IMR-90 (cell line): ENCODE data around the gene DCDC1.

Experiments
- BHLHE40 ChIP-seq: fragments of 150-350 bp; IDR thresholded peaks from 2 replicates; pipeline ENCODE4 v1.6.1; 2016; ENCODE audit warnings: mild to moderate bottlenecking, low read depth, low read length
- CHD1 ChIP-seq: IDR thresholded peaks from 2 replicates; pipeline ENCODE4 v1.6.1; 2012; ENCODE audit warnings: low read depth, low read length, improper control_type of control experiment
- FOS ChIP-seq: fragments of 150-350 bp; IDR thresholded peaks from 2 replicates; pipeline ENCODE4 v1.6.1; 2016; ENCODE audit warnings: low read depth, low read length
- MAFK ChIP-seq: IDR thresholded peaks from 2 replicates; pipeline ENCODE4 v1.6.1; 2012; ENCODE audit warnings: low read depth, low read length, improper control_type of control experiment
- MAZ ChIP-seq: IDR thresholded peaks from 2 replicates; pipeline ENCODE4 v1.6.1; 2012; ENCODE audit warnings: low read depth, mild to moderate bottlenecking, low read length, improper control_type of control experiment, moderate library complexity, borderline replicate concordance
- MXI1 ChIP-seq: IDR thresholded peaks from 2 replicates; pipeline ENCODE4 v1.6.1; 2012; ENCODE audit warnings: low read depth, mild to moderate bottlenecking, low read length, moderate library complexity, borderline replicate concordance
- POLR2A ChIP-seq: IDR thresholded peaks from 2 replicates; pipeline ENCODE4 v1.6.1; 2012; ENCODE audit warnings: mild to moderate bottlenecking, low read depth, low read length
- RAD21 ChIP-seq: IDR thresholded peaks from 2 replicates; pipeline ENCODE4 v1.6.1; 2012; ENCODE audit warnings: low read length, improper control_type of control experiment
- RCOR1 ChIP-seq: IDR thresholded peaks from 2 replicates; pipeline ENCODE4 v1.6.1; 2012; ENCODE audit warnings: mild to moderate bottlenecking, low read length, improper control_type of control experiment; ENCODE audit not compliant: insufficient replicate concordance
- RFX5 ChIP-seq: IDR thresholded peaks from 2 replicates; pipeline ENCODE4 v1.8.0; 2012; ENCODE audit warnings: low read depth, mild to moderate bottlenecking, low read length, moderate library complexity
- TF ChIP-seq, protein P1 (sequence below): conservative IDR thresholded peaks from 2 replicates; pipeline ENCODE4 v1.5.1; 2012; ENCODE audit warnings: mild to moderate bottlenecking, low read depth, low read length, improper control_type of control experiment
- TF ChIP-seq, protein P2 (sequence below): fragments of 150-350 bp; IDR thresholded peaks from 2 replicates; pipeline ENCODE4 v1.6.1; 2016; ENCODE audit warnings: low read depth, mild to moderate bottlenecking, low read length, moderate library complexity, borderline replicate concordance
- TF ChIP-seq, protein P3 (sequence below): fragments of 150-350 bp; IDR thresholded peaks from 2 replicates; pipeline ENCODE4 v1.6.1; 2017; ENCODE audit warnings: mild to moderate bottlenecking, antibody characterized with exemption, low read length, low read depth

DNA sequence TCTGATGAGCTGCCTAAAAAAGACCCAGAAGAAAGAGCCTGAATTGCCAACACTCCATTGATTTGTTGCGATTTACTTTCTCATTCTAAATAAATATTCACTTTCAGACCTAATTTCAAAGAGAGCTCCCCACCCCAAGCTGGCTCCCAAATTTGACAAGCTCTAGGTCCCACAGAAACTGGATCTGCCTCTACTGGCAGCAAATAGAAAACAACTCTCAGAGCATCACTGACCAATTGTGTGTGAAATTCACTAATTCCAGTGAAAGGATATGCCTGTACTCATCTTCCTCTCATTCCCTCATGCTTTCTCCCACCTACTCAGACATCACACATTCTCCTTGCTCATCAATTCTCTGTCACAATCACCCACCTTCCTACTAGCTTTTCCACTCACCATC, 249.1 kb downstream of the DCDC1 start:
- TF ChIP-seq RCOR1 (no peak), CHD1 (no peak), MAZ (no peak), POLR2A (no peak), RAD21 (no peak), FOS (no peak), MAFK (no peak), BHLHE40 (no peak), RFX5 (no peak), MXI1 (no peak)
- TF ChIP-seq, protein P1, sequence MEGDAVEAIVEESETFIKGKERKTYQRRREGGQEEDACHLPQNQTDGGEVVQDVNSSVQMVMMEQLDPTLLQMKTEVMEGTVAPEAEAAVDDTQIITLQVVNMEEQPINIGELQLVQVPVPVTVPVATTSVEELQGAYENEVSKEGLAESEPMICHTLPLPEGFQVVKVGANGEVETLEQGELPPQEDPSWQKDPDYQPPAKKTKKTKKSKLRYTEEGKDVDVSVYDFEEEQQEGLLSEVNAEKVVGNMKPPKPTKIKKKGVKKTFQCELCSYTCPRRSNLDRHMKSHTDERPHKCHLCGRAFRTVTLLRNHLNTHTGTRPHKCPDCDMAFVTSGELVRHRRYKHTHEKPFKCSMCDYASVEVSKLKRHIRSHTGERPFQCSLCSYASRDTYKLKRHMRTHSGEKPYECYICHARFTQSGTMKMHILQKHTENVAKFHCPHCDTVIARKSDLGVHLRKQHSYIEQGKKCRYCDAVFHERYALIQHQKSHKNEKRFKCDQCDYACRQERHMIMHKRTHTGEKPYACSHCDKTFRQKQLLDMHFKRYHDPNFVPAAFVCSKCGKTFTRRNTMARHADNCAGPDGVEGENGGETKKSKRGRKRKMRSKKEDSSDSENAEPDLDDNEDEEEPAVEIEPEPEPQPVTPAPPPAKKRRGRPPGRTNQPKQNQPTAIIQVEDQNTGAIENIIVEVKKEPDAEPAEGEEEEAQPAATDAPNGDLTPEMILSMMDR: no peak
- TF ChIP-seq, protein P2, sequence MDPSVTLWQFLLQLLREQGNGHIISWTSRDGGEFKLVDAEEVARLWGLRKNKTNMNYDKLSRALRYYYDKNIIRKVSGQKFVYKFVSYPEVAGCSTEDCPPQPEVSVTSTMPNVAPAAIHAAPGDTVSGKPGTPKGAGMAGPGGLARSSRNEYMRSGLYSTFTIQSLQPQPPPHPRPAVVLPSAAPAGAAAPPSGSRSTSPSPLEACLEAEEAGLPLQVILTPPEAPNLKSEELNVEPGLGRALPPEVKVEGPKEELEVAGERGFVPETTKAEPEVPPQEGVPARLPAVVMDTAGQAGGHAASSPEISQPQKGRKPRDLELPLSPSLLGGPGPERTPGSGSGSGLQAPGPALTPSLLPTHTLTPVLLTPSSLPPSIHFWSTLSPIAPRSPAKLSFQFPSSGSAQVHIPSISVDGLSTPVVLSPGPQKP: no peak
- TF ChIP-seq, protein P3, sequence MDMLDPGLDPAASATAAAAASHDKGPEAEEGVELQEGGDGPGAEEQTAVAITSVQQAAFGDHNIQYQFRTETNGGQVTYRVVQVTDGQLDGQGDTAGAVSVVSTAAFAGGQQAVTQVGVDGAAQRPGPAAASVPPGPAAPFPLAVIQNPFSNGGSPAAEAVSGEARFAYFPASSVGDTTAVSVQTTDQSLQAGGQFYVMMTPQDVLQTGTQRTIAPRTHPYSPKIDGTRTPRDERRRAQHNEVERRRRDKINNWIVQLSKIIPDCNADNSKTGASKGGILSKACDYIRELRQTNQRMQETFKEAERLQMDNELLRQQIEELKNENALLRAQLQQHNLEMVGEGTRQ: no peak
